Stomach (tissue), 4 donors: ENCODE measurements around the gene MLKL.

Experiments
- CTCF ChIP-seq, 7 experiments: fragments of 450-650 bp in 4 of 7; fragments of 200-600 bp in 3 of 7; sonication (generic) in 3 of 7; IDR thresholded peaks; one replicate each; pipeline ENCODE4 v1.5.1; 2016 to 2019; ENCODE audit warnings: antibody characterized with exemption in 7 of 7, control low read depth in 2 of 7, mild to moderate bottlenecking in 1 of 7
- POLR2A ChIP-seq, 4 donors: fragments of 450-650 bp; IDR thresholded peaks; one replicate each; pipeline ENCODE4 v1.6.1; 2016; ENCODE audit warnings: antibody characterized with exemption in 4 of 4, control low read depth in 2 of 4, mild to moderate bottlenecking in 1 of 4, moderate library complexity in 1 of 4

- TF ChIP-seq CTCF (IDR thresholded peaks at IDR 0.05) (no peak), POLR2A (IDR thresholded peaks at IDR 0.05) (no peak)
Observed at GRCh38 chr16:74724820-74725549, 24.3 kb upstream of the MLKL start.
